GM21390 (cell line): Measurements from ENCODE around the gene CHST11.

Experiments used
- ATAC-seq: cut with Tn5 transposase; IDR thresholded peaks from one replicate; pipeline ENCODE4 v1.9.1; 2021; ENCODE audit not compliant: unreplicated experiment

CHST11 gene

DNA sequence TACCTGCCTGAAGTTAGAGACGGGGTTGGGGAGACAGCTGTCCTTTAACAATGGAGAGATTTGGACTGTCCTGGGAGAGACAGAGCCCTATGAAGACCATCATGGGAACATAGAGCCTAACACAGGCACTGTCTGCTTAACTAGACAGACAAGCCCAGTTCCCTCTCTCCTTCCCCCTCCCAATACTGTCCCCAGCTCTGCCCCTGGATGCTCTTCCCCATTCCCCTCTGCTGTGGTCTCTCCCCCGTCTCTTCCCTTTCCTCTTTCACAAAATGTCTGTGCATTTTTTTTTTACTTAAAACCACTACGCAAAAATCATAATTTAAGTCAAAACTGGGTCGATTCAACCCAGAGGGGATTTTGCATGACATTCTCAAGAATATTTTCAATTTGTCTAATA lies 232.9 kb downstream of the CHST11 start:
- no peak for ATAC-seq

DNA sequence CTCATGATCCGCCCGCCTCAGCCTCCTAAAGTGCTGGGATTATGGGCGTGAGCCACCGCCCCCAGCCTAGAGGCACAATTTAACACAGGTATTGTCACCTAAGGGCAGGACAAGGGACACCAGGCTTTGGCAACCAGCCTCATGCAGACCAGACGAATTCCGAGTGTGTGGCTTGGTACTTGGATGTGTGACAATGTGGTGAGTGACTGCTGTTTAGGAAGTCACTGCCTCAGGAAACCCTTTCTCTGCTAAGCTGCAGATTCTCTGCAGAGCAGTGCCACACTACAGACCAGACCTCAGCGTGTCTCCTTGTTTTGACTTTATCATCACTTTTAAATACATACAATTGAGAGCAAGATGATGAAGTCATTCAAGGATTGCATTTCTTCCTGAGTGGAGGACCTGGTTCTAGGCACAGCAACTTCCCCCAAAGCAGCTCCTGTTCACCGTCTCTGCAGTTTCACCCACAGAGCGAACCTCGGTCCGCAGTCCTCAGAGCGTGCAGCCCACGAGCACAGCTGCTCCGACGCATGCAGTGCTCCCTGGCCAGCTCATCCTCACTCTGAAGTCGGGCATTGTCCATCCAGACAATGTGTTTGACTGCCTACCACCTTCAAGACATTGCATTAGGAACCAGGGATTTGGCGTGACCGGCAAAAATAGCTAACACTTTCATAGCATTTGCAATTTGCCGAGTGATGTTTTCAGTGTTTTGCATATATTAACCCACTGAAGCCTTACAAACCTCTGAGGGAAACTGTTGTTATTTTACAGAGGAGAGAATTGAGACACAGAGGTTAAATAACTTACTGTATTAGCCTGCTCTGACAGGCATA lies 235.2 kb downstream of the CHST11 start:
- ATAC-seq, result peak; percentile 56

DNA sequence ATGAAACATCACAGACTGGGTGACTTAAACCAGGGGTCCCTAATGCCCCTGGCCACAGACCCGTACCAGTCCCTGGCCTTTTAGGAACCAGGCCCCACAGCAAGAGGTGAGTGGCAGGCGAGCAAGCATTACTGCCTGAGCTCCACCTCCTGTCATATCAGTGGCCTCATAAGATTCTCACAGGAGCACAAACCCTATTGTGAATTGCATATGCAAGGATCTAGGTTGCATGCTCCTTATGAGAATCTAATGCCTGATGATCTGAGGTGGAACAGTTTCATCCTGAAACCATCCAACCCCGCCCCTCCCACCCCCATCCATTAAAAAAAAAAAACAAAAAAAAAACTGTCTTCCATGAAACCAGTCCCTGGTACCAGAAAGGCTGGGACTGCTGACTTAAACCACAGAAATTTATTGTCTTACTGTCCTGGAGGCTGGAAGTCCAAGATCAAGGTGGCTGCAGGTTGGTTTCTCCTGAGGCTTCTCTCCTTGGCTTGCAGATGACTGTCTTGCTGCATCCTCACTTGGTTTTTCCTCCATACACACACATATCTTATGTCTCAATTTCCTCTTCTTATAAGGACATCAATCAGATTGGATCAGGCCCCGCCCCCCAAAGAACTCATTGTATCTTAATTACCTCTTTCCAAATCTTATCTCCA lies 235.9 kb downstream of the CHST11 start:
- no peak for ATAC-seq

DNA sequence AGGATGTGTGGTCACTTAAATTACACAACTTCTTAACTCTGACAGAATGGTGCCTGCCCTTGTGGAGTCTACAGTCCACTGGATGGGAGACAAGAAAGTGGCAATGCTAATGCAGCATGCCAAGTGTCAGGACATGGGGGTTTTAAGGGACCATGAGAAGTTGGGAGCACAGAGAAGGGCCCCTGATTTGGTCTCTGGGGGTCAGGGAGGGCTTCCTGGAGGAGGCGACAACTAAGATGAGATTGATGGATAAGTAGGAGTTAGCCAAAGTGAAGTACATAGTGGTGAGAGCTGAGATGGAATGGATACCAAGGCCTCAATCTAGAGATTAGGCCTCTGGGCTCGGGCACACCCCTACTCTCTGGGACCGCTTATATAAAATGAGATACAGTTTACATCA lies 236.7 kb downstream of the CHST11 start:
- no peak for ATAC-seq

DNA sequence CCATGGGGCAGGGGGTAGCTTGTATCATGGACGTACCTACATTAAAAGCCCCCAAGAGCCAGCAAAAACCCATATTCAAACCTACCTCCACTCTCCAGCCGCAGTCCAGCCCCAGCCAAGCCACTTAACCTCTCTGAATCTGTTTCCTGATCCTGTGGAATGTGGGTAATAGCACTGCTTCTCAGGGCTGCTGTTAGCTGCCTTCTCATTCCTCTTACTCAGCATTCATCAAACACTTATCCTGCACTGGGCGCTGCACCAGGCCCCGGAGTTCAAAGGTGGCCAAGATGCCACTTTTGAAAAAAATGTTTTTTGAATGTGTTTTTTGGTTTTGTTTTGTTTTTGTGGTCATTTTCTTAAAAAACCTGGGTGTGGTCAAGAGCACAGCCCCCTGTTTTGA lies 237.4 kb downstream of the CHST11 start:
- ATAC-seq, result no peak

DNA sequence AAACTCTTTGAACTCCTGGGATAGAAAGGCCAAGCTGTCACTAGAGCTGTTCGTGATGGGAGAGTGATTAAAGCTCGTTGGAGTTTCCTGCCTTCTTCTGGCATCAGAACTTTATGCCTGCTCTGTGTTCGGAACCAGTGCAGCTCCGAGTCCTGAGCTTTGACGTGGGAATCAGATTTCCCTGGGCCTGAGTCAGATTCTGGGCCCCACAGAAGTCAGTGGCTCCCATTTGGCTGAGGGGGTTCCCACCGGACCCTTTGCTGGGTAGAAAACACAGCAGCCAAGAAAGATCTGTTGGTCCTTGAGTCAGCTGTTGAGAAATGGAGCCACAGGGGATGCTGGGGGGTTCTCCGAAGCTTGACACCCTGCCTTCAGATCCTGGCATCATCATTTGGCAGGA lies 238.0 kb downstream of the CHST11 start:
- no peak for ATAC-seq

DNA sequence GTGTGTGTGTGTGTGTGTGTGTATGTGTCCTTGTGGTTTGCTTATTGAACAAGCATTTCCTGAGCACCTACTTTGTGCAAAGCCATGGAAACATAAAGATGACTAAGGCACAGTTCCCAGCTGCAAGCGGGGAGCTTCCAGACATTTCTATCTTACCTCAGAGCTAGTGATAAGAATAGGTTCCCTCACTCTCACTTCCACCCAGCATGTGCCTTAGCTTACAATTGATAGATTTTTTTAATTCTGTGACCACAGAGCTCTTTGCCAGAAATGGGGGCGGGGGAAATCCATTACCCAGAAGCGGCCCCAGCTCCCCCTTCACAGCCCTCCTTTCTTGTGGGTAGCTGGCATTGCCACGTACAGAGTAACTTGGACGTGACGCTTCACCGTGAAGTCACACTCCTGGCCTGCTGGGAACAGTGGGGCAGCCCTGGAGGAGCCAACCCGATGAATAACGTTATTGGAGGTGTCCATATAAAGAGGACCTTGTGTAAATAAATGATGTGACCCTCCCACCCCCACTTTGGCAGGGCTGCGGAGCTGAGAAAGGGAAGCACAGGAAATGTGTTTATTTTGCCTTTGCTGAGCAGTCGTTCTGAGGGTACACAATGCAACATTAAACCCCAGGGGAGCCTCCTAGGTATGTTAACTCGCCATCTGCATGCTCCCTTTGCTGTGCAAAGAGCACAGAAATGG lies 238.9 kb downstream of the CHST11 start:
- ATAC-seq, result no peak

DNA sequence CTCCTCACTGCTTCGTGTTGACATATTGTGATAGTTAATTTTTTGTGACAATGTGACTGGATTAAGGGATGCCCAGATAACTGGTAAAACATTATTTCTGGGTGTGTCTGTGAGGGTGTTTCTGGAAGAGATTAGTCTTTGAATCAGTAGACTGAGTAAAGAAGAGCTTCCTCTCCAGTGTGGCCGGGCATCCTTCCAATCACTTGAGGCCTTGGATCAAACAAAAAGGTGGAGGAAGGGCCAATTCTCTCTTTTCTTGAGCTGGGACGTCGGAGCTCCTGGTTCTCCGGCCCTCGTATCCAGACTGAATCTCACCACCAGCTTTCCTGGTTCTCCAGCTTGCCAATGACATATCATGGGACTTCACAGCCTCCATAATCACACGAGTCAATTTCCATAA lies 240.4 kb downstream of the CHST11 start:
- ATAC-seq, result no peak

DNA sequence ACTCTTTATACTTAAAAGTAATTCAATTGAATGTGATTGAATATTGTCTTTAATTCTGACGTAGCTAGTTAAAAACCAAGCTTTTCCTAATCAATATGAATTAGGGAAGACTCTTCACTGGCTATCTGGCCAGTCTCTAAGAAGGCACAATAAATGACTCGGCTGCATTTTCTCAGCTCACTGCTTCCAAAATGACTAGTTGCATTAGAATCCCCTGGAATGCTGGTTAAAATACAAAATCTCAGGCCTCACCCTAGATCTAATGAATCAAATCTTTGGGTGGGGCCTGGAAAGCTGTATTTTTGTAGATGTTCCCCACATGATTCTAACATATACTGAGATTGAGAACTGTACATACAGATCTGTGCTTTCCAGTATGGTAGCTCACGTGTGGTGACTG lies 242.1 kb downstream of the CHST11 start:
- no peak for ATAC-seq

DNA sequence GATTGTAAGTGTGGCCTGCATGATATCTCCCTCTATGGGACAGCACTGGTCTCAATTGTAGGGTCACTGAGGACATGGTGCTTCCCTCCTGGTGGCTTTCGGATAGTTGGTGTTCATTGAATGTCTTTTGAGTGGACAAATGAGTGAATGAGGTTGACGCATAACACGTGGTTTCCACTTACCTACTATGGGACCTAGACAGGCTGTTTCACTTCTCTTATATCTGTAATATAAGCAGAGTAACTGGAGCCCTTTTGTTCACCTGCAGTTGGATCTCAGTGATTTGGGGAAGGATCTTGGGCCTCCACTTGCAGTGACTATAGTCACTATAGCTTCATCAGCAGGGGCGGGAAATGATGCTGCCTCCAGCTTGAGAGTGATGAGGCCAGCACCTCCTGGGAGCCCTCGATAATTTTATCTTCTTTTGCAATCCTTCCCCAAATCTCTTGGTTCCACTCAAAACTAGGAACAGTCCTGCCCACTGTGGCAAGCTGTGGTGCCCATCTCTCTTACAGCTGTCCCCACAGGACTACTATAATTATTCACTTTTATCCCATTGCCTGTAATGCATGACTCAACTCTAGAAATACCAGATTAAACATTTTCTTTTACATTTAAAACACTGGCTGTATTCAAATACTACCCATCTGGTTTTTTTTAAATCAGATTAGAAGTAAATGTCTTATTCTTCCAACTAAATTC lies 242.9 kb downstream of the CHST11 start:
- ATAC-seq, result peak; percentile 65

DNA sequence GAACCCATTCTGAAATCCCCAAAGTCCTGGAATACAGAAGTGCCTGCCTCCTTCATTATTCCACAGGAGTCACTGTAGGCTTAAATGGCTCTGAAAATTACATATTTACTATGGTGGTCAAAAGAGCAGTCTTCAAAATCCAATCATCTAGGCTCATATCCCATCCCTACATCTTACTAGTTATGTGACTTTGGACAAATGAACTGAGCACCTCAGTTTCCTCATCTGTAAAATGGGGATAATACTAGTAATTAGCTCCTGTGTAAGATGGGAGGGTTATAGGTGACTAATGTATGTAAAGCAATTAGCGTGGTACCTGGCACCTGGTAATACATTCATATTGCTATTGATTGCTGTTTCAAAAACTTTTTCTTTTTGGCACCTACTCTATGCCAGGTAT lies 243.6 kb downstream of the CHST11 start:
- ATAC-seq, result no peak

DNA sequence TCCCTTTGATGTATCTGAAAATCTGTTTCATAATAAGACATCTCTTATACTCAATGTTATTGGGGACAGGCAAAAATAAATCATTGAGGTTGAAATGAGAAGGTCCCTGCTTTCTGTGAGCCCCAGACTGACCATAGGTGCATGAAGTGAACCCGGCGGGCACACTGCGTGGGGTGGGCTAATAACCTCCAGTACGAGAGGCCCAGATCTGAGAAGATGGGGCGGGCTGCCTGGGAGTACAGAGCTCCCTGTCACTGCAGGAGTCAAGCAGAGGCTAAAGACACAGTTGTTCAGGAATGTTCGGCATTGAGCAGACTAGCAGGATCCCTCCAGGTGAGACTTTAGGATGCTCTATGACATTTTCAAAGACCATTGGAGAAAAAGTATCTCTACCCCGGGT lies 244.6 kb downstream of the CHST11 start:
- no peak for ATAC-seq

DNA sequence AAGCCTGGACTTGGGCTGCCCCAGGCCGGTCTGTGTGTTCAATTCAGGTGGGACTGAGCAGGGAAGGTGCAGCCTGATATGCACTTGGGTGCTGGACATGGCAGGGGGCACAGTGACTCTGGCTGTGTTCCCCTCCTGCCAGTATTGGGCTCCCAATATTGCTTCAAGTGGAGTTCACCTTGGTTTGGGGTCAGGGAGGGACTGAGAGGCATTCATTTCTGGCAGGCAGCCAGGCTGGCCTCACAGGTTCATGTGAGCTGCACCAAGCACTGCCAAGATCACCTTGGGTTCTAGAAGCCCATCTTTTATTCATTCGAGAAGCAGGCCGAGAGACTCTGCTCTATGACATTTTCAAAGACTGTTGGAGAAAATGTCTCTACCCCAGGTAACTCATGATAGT lies 245.0 kb downstream of the CHST11 start:
- no peak for ATAC-seq

DNA sequence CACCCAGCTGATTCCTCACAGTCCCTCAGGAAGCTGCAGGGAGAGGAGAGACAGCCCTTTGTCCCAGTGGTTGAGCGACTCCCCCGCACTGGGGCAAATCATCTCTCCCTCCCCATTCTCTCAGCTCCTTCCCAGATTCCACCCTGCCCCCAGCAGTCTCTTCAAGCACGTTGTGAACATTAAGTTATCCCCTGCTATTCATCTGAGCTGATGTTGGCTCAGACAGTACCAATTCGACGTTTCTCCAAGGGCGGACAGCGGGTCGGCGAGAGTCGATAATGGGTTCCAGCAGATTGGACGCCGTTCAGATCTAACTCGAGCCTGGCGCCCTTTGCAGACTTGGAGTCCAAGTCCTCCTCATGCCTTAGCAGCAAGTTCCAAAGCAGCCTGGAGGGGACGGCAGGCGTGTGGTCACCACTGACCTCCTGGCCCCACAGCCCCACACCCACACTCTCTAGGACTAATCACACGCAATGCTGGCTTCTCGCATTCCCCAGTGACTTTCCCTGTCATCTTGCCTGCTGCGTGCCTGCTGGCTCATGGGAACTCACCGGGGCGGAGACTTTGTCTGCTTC lies 245.9 kb downstream of the CHST11 start:
- no peak for ATAC-seq

DNA sequence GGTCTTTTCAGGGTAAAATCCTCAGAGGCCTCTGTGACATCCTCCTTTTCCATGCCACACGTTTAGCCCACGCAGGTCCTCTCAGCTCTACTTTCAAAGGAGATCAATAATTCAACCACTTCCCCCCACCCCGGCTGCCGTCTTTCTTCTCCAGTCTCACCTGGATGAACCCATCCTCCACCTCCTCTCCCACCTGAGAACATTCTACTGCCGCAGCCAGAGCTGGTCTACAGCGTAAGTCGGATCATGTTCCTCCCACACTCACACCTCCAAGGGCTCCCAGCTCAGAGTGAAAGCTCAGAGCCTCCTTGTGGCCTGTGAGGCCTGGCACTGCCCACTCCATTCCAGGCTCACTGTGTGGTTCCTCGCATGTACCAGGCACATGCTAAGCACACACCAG lies 246.6 kb downstream of the CHST11 start:
- no peak for ATAC-seq

DNA sequence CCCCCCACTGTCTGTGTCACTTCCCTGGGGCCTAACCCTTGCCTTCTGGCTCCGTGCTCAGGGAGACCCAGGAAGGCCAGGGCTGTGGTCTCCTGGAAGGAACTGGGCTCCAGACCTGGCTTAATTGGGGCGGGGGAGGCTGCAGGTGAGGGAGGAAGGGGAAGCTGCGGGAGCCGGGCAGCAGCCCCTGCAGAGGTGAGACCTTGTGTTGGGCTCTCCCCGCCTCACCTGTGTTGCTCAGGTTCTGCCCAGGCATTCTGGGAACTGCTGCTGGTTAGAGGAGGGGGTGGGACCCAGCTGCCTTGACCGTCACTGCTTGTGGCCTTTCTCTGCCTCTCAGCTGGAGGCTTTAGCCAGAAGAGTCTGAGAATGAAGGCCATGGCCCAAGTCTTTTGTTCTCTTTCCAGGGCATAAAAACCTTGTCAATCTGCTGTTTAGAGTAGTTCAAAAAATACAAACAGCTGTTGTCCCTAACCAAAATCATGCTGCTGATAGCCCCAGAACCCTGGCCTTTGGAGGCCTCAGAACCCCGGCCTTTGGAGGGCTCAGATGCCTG lies 247.6 kb downstream of the CHST11 start:
- ATAC-seq, result no peak

DNA sequence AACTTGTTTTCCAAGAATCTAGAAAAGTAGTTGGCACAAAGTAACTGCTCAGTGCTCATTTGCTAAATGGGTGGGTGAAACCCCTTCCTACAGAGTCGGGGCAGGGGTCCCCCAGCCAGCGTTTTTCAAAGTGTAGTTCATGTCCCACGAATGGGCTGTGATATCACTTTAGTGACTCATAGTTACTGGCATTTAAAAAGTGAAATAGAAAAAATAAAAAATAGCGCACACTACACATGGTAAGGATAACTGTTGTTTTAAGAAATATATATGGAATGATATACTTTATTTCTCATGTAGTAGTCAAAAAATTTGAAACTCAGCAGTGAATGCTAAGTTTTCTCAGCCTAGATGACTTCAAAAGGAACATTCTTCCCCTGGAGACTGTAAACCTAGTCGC lies 250.4 kb downstream of the CHST11 start:
- no peak for ATAC-seq

DNA sequence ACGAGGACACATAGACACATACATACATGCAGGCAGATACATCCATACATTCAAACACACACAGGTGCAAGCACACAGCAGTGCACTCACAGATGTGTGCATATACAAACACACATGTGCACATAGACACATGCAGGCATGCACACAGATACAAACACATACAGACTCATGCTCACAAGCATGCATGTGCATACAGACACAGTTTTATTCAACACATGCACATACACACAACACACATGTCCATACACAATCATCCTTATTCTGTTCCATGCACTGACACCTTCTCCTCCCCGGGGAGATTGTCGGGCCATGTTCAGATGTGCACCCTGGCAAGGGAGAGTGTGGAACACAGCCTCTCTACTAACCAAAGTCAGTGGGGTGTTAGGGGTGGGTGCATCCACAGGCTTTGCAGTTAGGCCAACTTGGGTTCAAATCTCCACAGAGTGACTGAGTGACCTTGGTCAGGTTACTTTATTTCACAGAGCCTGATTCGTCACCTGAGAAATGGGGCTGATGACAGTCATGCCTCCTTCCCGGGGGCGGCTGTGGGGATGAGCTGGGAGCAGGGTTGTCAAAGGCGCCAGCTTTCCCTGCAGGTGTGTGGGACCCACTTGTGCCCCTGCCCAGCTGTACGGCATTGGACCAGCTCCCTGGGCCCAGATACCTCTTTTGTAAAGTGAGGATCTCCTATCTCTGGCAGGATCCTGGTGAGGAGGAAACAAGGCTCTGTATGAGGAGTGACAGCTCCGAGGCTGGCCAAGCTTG lies 251.2 kb downstream of the CHST11 start:
- no peak for ATAC-seq

DNA sequence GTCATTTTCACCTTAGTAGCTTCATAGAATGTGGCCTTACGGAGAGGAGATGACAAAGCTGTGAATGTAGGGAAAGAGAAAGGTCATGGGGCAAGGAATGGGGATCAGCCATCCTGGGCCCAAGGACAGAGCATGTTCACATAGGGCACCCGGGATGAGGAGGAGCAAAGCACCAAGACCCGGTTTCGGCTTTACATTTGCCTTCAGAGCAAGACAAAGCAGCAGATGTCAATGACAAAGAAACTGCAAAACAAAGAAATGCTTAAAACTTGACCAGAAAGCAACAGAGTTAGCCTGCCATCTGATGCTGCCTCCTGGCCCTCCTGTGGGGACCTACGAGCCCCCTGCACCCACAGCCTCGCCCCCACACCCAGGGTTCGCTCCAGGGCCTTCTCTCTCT lies 252.1 kb downstream of the CHST11 start:
- no peak for ATAC-seq
